ENCODE results near the gene WBP2.
"Not testable (repeated sequence)": the region's sequence is repeated elsewhere in the genome, so short reads cannot be mapped to it uniquely, and the experiment has no call there.

Gene WBP2

DNA sequence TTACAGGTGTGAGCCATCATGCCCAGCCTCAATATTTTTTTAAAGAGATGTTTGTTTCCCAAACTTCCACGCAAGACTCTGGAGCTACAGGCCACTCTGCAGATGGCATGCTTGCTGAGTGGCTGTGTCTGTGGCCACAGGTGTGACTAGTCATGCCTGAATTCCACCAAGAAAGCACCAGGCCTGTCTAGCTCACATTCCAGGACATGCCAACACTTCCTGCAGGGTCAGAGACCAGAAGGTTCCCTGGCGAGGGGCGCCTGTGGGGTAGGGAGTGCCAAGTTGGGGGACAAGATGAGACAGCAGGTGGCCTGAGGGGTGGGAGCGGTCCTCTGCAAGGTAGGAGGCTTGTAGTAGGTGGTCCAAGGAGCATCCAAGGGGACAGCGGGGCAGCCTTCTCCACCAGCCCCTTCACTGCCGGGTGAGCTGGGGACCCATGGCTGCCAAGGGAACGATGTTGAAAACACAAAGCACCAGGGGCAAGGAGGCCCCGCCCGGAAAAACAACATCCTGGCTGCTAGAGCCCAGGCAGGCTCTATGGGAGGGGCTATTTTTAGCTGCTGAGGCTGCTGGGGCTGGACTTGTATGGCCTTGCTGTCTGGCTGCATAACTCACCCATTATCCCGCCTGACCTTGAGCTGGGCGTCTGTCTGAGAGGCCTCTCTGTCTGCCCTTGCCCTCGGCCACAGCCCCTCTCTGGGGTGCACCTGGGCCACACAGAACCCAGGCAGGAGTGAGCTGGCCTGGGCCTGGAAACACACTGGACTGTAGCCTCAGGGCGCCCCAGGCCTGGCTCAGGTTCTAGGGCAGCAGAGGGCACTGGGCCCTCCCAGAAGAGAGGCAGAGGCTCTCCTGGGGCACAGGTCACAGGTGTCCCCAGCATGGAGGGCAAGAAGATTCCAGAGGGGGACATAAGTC, 17.6 kb upstream of the WBP2 start:
- no peak for DNase-seq
- in situ Hi-C loops (cut with MboI; ENCODE audit: low pct_unique_long_range_greater_than_20kb, low sequenced_read_pairs), result no loop called here

DNA sequence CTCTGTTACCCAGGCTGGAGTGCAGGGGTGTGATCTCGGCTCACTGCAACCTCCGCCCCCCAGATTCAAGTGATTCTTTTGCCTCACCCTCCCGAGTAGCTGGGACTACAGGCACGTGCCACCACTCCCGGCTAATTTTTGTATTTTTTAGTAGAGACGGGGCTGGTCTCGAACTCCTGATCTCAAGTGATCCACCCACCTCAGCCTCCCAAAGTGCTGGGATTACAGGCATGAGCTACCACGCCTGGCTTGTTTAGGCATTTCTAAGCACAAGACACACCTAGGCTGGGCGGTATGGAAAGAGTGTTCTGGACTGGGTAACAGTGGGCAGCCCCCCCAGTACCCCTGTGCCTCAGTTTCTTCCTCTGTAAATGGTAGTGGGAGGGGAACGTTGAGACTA, 15.1 kb upstream of the WBP2 start:
- DNase-seq; in situ Hi-C loops (cut with MboI; ENCODE audit: low pct_unique_long_range_greater_than_20kb, low sequenced_read_pairs): not testable (repeated sequence)

DNA sequence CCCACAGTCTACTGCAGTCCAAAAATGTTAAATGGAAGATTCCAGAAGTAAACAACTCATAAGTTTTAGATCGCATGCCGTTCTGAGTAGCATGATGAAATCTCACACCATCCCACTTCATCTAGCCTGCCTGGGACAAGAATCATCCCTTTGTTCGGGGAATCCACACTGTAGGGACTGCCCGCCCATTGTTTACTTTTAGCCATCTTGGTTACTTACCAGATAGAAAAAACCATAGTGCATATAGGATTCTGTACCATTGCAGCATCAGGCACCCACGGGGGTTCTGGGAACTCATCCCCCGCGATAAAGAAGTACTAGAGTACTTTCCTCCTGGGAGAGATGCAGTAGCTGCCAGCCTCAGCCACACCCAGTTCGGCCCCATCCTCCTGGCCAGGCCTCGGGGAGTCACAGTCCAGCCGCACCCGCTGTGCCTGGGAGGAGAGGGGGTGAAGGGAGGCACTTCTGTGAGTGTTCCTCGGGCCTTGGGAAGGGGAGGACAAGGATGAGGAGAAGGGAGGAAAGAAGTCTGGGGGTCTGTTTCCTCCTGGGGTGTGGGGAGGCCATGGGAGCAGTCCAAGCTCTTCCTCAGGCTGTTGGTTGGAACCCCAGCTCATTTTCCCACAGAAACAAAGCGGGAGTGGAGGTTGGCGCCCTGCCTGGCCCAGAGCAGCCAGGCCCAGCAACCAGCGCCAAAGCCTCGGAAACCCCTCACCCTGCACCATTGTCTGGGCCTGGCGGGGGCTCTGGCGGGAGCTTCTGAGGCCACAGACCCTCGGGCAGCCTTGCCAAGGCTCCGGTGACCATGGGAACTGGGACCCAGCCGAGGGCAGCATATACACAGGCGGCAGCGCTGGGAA, 14.4 kb upstream of the WBP2 start:
- in situ Hi-C loops (cut with MboI; ENCODE audit: low pct_unique_long_range_greater_than_20kb, low sequenced_read_pairs), result no loop called here
- DNase-seq, result no peak

DNA sequence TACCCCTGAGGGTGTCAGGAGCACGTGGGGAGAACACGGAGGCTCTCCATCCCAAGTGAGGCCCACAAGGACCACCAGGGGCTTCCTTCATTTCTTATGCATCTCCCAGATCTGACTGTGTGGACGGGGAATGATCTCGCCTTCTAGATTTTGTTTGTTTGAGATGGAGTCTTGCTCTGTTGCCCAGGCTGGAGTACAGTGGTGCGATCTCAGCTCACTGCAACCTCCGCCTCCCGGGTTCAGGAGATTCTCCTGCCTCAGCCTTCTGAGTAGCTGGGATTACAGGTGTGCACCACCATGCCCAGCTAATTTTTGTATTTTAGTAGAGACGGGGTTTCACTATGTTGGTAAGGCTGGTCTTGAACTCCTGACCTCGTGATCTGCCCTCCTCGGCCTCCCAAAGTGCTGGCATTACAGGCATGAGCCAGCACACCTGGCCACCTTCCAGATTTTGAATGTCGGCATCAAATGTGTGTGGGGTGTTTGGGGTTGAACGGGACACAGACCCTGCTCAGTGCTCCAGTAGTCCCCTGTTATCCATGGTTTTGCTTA, 13.7 kb upstream of the WBP2 start:
- in situ Hi-C loops (cut with MboI; ENCODE audit: low pct_unique_long_range_greater_than_20kb, low sequenced_read_pairs); DNase-seq: not testable (repeated sequence)

DNA sequence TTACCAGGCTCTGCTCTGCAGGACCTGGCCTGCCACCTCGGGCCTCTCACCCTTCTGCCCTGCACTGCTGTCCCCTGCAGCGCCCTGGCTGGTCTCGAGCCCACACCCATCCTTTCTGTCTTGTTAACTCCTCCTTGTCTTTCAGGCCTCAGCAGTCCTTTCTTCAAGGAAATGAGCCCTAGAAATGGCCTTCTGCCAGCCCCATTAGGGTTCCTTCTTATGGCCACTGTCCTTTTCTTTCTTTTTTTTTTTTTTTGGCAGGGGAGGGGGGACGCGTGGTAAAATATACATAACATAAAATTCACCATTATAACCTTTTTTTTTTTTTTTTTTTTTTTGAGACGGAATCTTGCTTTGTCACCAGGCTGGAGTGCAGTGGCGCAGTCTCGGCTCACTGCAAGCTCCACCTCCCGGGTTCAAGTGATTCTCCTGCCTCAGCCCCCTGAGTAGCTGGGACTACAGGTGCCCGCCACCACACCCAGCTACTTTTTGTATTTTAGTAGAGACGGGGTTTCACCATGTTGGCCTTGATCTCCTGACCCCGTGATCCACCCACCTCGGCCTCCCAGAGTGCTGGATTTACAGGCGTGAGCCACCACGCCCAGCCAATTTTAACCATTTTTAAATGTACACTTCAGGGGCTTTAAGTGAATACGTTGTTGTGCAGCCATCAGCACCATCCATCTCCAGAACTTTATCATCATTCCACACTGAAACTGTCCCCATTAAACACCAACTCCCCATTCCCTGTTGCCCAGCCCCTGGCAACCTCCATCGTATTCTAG, 10.5 kb upstream of the WBP2 start:
- in situ Hi-C loops (cut with MboI; ENCODE audit: low pct_unique_long_range_greater_than_20kb, low sequenced_read_pairs); DNase-seq: not testable (repeated sequence)

DNA sequence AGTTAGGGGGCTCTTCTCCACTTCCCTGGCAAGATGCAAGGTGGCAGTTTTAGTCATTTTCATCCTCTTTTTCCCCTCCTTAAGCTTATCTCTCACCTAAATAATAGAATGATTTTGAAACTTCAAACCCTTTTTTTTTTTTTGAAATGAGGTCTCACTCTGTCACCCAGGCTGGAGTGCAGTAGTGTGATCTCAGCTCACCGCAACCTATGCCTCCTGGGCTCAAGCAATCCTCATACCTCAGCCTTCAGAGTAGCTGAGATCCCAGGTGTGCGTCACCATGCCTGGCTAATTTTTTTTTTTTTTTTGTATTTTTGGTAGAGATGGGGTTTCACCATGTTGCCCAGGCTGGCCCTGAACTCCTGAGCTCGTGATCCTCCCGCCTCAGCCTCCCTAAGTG, 9.8 kb upstream of the WBP2 start:
- DNase-seq; in situ Hi-C loops (cut with MboI; ENCODE audit: low pct_unique_long_range_greater_than_20kb, low sequenced_read_pairs): not testable (repeated sequence)

DNA sequence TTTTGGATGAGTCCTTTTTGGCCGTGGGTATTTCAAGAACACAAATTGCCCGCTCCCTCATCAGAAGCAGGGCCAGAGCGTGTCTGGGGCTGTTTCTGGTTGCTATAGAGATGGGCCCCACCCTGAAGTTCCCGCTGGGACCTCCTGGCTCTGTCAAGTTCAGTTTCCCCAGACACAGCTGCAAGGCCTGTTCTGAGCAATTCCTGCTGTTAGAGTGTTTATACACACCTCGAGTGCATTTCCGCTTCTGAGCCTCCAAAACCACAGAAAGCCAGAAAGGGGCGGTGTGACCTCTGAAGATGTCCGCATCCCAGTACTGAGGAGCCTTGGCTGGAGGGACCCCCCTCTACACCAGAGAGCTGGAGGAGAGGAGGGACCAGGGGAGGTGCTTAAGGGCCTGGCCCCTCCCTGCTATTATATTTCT, 9.3 kb upstream of the WBP2 start:
- peak; percentile 90 for DNase-seq
- in situ Hi-C loops (cut with MboI; ENCODE audit: low pct_unique_long_range_greater_than_20kb, low sequenced_read_pairs), result no loop called here

DNA sequence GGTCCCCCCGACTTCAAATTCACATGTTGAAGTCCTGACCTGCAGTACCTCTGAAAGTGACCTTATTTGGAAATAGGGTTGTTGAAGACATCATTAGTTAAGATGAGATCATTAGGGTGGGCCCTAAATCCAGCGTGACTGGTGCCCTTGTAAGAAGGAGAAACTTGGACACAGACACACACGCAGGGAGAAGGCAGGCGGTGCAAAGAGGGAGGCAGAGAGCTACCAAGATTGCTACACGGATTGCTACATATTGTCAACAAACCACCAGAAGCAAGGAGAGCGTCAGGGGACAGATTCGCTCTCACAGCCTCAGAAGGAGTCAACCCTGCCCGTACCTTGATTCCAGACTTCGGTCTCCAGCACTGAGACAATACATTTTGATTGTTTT, 6.8 kb upstream of the WBP2 start:
- in situ Hi-C loops (cut with MboI; ENCODE audit: low pct_unique_long_range_greater_than_20kb, low sequenced_read_pairs), result no loop called here
- DNase-seq, result no peak

DNA sequence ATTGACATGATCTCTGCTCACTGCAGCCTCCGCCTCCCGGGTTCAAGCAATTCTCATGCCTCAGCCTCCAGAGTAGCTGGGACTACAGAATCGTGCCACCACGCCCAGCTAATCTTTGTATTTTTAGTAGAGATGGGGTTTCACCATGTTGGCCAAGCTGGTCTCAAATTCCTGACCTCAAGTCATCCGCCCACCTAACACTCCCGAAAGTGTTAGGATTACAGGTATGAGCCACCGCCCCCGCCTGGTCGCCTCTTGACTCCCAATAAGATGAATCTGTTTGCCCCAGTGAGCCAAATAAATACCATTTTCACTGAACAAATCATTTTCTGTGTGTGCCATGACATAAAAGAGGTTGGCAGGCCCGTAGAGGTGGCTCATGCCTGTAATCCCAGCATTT, 4.2 kb upstream of the WBP2 start:
- in situ Hi-C loops (cut with MboI; ENCODE audit: low pct_unique_long_range_greater_than_20kb, low sequenced_read_pairs); DNase-seq: not testable (repeated sequence)

DNA sequence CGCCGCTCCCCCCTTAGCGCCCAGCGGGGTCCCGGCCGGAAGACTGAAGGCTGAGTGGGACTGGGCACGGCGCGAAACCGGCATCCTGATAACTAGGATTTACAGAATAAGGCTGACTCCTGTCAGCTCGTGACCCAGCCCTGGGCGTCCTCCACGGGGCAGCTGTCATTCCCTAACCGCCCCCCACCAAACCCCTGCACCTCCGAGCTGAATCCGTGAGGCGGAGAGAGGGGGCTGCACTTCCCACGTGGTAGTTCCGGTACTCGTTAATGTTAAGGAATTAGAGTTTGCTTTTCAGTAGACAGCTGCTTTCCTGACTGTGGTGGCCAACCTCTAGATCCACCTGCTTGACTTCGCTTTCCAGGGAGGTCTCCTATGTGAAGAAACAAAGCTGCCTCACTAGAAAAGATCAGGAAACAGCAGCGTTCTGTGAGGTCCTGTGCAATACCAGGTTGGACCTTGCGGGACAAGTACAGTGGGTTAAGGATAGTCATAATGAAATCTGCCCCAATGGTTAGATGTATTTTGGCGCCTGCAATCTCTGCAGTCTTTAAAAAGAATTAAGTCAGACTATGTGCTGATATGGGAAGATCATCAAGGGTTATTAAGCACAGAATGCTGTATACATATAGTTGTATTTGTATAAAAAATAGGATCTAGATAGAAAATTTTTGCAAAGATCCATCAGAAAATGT, 1.1 kb upstream of the WBP2 start:
- in situ Hi-C loops (cut with MboI; ENCODE audit: low pct_unique_long_range_greater_than_20kb, low sequenced_read_pairs), result no loop called here
- peak; percentile 66 for DNase-seq

DNA sequence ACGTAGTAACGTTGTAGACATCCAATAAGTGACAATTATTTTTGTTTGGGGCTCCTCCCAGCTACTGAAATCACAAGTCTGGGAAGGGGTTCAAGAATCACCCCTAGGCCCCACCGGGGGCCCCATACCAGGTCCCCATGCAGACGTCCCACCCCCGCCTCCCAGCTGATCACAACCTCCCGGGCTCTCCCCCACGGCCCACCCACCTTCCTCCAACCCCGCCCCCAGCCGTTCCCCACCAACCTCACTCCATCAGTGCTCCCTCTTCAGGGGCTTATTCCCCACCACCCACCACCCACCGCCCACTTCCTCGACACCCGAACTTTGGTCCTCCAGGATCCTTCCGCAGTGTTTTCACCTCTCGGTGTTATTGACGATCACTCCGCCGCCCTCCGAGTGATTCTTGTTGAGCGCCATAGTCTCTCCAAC, 240 bp downstream of the WBP2 start:
- in situ Hi-C loops (cut with MboI; ENCODE audit: low pct_unique_long_range_greater_than_20kb, low sequenced_read_pairs), result no loop called here
- no peak for DNase-seq

DNA sequence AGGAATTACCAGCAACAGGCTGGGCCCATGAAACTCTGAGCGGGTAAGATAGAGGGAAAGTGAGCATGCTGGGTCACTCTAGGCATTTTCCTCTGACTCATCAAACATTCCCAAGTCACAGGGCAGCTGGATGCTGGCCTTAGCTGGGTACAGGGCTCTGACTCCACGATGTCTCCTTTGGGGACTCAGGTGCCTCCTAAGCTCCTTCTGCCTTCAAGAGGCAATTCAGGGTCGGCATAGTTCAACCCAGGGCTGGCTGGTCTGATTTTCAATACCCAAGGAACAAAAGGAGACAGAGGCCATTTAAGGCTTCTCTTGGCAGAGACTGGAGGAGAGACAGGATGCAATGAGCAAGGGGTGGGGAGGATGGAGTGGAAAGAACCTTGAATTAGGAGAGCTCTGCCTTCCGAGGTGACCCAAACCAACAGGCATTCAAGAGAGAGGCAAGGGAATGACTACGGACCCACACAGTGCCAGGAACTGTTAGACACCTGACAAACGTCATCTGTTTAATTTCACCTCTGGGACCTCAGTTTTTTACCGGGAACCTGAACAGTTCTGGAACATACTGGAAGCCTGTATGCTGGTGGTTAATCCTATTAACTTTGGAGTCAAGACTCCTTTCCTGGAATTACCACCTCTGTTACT, 910 bp downstream of the WBP2 start:
- DNase-seq, result no peak
- in situ Hi-C loops (cut with MboI; ENCODE audit: low pct_unique_long_range_greater_than_20kb, low sequenced_read_pairs), result no loop called here

DNA sequence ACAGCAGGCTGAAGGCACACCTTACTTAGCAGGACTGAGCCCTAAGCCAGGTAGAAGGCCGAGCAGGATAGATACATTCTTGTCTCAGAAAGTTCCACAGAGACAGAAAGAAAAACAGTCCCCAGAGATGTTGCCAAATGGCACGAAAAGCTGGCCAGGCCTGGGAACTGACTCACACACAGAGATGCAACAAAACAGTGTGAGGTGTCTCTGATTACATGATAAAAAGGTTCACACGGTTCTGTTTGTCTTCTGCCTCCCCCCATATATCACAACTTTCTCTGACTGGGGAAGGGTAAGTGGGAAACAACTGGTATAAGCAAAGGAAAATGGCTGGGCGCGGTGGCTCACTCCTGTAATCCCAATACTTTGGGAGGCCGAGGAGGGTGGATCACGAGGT, 1.7 kb downstream of the WBP2 start:
- in situ Hi-C loops (cut with MboI; ENCODE audit: low pct_unique_long_range_greater_than_20kb, low sequenced_read_pairs), result no loop called here
- no peak for DNase-seq

DNA sequence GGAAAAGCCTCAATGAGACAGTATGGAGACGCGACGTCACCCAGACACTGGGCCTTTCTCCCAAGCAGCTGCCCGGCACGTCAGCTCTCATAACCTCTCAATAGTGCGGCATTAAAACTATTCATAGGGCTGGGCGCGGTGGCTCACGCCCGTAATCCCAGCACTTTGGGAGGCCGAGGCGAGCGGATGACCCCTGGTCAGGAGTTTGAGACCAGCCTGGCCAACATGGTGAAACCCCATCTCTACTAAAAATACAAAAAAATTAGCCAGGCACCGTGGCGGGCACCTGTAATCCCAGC, 3.5 kb downstream of the WBP2 start:
- DNase-seq; in situ Hi-C loops (cut with MboI; ENCODE audit: low pct_unique_long_range_greater_than_20kb, low sequenced_read_pairs): not testable (repeated sequence)

DNA sequence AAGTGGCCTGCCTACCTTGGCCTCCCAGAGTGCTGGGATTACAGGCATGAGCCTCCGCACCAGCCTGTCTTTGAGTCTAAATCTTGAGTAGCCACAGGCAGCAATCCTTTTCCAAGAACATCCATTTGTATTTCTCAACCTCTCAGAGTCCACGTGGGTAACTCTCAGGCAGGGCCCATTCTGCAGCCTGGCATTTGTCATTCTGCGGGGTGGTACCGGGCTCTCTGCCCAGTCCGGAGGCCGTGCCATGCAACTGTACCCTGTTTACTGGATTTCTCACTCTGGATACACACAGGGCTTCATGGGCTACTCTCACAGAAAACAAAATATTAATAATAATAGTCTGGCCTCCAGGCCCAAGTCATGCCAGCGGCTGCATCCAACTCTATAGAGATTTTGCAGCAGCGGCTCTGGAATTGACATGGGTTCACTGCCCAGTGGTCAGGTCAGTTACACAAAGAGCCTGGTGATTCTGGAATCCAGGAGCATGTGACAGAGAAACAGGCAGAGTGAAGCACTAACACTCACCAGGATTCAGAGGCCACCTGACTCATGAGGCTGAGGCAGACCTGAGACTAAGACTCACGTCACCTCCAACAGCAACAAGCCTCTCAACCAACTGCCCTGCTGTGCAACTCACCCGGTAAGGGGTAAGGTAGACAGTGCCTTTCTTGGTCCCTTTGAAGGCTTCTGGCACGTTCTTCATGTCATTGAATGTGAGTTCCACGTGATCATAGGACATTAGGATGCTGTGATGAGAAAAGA, 4.0 kb downstream of the WBP2 start:
- in situ Hi-C loops (cut with MboI; ENCODE audit: low pct_unique_long_range_greater_than_20kb, low sequenced_read_pairs), result no loop called here
- DNase-seq, result no peak

DNA sequence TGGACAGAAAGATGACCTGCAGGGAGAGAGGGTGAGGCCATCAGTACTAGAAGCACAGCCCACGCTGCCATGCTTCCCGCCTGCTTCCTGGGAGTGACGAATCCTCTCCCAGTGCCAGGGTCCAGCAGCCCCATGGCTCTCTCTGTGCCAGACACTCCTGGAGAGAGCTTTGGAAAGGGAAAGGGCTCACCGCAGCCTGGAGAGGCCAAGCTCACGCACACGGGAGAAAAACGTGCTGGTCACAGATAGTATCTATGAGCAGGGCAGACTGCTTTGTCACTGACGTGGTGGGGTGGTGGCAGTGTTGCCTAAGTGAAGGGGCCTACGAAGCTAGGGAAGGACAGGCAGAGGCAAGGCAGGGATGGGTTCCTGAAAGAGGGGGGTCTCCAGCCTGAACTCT, 5.4 kb downstream of the WBP2 start:
- in situ Hi-C loops (cut with MboI; ENCODE audit: low pct_unique_long_range_greater_than_20kb, low sequenced_read_pairs), result no loop called here
- DNase-seq, result no peak

DNA sequence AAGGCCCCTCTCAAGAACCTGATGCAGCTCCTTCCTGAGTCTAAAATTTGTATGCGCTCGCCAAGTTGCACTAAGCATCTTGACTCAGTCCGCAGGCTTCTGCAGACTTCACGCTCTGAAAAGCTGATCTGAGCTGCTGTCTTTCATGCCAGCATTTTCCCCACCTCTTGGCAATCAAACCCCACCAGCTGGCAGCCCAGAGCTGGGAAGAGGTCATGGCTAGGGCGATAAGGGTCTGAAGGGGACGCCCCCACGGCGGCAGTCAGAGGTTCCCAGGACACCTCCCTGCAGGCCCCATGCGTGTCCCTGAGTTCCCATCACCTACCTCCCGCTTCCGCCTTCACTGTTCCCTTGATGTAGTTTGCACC, 5.9 kb downstream of the WBP2 start:
- in situ Hi-C loops (cut with MboI; ENCODE audit: low pct_unique_long_range_greater_than_20kb, low sequenced_read_pairs), result no loop called here
- no peak for DNase-seq

Measured in KBM-7 (cell line).